ENCODE data around the gene PPP1R1C. TPM values are rescaled to one million over a fixed set of nuclear protein-coding genes. Genes with fewer than 3 reads are reported as not detected.

Gene PPP1R1C
- total and polyA plus RNA-seq, 2 experiments from 2014 or later, result 3.5 to 18.8 TPM

DNA sequence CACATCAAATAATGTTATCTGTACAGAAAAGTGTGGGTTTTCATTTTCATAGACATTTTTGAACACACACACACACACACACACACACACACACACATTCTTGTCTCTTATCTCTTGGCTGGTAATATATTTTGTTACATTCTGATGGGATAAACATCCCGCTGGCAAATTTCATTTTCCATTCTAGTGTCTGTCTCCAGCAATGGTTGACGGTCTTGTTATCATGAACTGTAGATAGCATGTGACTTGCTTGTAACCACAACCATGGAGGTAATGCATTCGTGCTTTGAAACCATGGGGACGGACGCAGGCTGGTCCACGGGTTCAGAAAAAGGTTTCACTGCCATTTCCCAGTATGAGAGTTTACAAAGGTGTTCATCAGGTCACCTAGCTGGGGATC lies 156.4 kb downstream of the PPP1R1C start:
- no peaks in the 10 kb centered on the region for H3K36me3 Mint-ChIP-seq (ENCODE audit: low read depth)
- no peak overlapping the region for H3K4me3 Mint-ChIP-seq
- no peaks in the 10 kb centered on the region for H3K9me3 Mint-ChIP-seq
- Histone ChIP-seq H3K36me3 (ENCODE audit: insufficient read depth) (no peaks in the 10 kb centered on the region), H3F3A (replicated peaks; ENCODE audit: low read depth) (no peaks in the 10 kb centered on the region), H3K27me3 (ENCODE audit: insufficient read depth) (no peaks in the 10 kb centered on the region), H2AFZ (peak overlapping the region; percentile 48; the same call in 1 of the 2 replicates), H3K27ac (ENCODE audit: low read depth) (no peak overlapping the region), H4K20me1 (replicated peaks; ENCODE audit: insufficient read depth) (no peaks in the 10 kb centered on the region), H3K4me1 (ENCODE audit: insufficient read depth) (peaks cover 3% of the 10 kb centered on the region; the same call in 1 of the 2 replicates), H3K9me2 (ENCODE audit: insufficient read depth) (no peaks in the 10 kb centered on the region), H3K4me2 (no peak overlapping the region), H3K4me3 (no peak overlapping the region), H3K79me2 (replicated peaks; ENCODE audit: insufficient read depth) (no peaks in the 10 kb centered on the region)
- no peak overlapping the region for H3K27ac Mint-ChIP-seq
- no peak for ATAC-seq
- DNase-seq (ENCODE audit: low spot score), result no peak
- no peaks in the 10 kb centered on the region for H3K27me3 Mint-ChIP-seq (ENCODE audit: insufficient read depth, low read depth, poor library complexity)
- peaks cover 15% of the 10 kb centered on the region for H3K4me1 Mint-ChIP-seq
- no peak for TF ChIP-seq ZNF331 (CRISPR knock-in tag; IDR thresholded peaks at IDR 0.05; ENCODE audit: low read depth)
- TF ChIP-seq, protein P1, sequence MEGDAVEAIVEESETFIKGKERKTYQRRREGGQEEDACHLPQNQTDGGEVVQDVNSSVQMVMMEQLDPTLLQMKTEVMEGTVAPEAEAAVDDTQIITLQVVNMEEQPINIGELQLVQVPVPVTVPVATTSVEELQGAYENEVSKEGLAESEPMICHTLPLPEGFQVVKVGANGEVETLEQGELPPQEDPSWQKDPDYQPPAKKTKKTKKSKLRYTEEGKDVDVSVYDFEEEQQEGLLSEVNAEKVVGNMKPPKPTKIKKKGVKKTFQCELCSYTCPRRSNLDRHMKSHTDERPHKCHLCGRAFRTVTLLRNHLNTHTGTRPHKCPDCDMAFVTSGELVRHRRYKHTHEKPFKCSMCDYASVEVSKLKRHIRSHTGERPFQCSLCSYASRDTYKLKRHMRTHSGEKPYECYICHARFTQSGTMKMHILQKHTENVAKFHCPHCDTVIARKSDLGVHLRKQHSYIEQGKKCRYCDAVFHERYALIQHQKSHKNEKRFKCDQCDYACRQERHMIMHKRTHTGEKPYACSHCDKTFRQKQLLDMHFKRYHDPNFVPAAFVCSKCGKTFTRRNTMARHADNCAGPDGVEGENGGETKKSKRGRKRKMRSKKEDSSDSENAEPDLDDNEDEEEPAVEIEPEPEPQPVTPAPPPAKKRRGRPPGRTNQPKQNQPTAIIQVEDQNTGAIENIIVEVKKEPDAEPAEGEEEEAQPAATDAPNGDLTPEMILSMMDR (conservative IDR thresholded peaks at IDR 0.05; ENCODE audit: low read depth in 2 of 2), result no peak
- no peak for TF ChIP-seq JUNB (IDR thresholded peaks at IDR 0.05; ENCODE audit: unreplicated experiment)
- TF ChIP-seq, protein P2, sequence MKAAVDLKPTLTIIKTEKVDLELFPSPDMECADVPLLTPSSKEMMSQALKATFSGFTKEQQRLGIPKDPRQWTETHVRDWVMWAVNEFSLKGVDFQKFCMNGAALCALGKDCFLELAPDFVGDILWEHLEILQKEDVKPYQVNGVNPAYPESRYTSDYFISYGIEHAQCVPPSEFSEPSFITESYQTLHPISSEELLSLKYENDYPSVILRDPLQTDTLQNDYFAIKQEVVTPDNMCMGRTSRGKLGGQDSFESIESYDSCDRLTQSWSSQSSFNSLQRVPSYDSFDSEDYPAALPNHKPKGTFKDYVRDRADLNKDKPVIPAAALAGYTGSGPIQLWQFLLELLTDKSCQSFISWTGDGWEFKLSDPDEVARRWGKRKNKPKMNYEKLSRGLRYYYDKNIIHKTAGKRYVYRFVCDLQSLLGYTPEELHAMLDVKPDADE (IDR thresholded peaks at IDR 0.05), result no peak
- TF ChIP-seq POLR2AphosphoS5 (IDR thresholded peaks at IDR 0.05; ENCODE audit: low read depth), result no peak
- no peak for TF ChIP-seq STAT1 (IDR thresholded peaks at IDR 0.05; ENCODE audit: unreplicated experiment)
- TF ChIP-seq NANOG (IDR thresholded peaks at IDR 0.05; ENCODE audit: borderline replicate concordance), result no peak

DNA sequence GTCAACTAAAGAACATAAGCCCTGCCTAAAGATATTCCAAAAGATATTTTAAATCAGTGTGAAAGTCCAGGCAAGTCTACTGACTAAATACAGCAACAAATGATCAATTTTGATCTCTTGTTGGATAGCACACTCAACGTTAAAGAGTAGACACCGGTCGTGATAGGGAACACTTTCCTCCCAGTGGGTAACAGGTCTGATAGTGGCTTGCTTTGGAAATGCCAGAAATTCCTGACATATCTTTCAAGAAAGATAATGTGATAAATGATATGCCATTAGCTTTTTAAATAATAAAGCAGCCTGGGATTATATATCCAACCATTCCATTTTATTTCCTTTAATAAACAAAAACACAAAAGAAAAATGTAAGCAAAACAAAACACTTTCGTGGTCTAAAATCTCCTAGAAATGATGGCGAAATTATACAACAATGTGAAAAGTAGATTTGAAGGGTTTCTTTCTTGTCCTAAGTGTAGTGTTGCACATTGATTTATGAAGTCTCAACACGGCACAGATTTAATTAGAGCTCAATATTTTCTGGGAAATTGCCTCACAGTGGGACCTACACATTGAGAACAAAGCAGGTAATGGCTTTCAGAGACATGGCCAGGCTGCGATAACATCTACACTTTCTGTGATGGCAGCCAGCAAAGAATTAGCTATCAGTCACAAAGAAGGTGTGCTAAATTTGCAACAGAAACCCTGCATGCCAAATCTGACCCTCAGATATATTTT lies 158.6 kb downstream of the PPP1R1C start:
- Histone ChIP-seq H3K79me2 (replicated peaks; ENCODE audit: insufficient read depth) (no peaks in the 10 kb centered on the region), H2AFZ (peak overlapping the region; percentile 15; the same call in 1 of the 2 replicates), H3K4me2 (no peak overlapping the region), H3K27ac (ENCODE audit: low read depth) (no peak overlapping the region), H3F3A (replicated peaks; ENCODE audit: low read depth) (no peaks in the 10 kb centered on the region), H3K36me3 (ENCODE audit: insufficient read depth) (no peaks in the 10 kb centered on the region), H3K9me2 (ENCODE audit: insufficient read depth) (no peaks in the 10 kb centered on the region), H3K4me3 (no peak overlapping the region), H3K4me1 (ENCODE audit: insufficient read depth) (peaks cover 3% of the 10 kb centered on the region; the same call in 1 of the 2 replicates), H3K27me3 (ENCODE audit: insufficient read depth) (no peaks in the 10 kb centered on the region), H4K20me1 (replicated peaks; ENCODE audit: insufficient read depth) (no peaks in the 10 kb centered on the region)
- Mint-ChIP-seq H3K36me3 (ENCODE audit: low read depth) (no peaks in the 10 kb centered on the region), H3K27me3 (ENCODE audit: insufficient read depth, low read depth, poor library complexity) (no peaks in the 10 kb centered on the region), H3K27ac (0 out of 2 replicates have a peak overlapping the region, but pooled peaks have one; percentile 31), H3K9me3 (no peaks in the 10 kb centered on the region), H3K4me3 (no peak overlapping the region), H3K4me1 (peaks cover 15% of the 10 kb centered on the region)
- TF ChIP-seq STAT1 (IDR thresholded peaks at IDR 0.05; ENCODE audit: unreplicated experiment), result no peak
- TF ChIP-seq, protein P2 (IDR thresholded peaks at IDR 0.05), result no peak
- no peak for TF ChIP-seq JUNB (IDR thresholded peaks at IDR 0.05; ENCODE audit: unreplicated experiment)
- DNase-seq (ENCODE audit: low spot score) (peak; percentile 35), ATAC-seq (peak; percentile 59; the same call in 2 of the 3 replicates)

Measured in GM23338 (cell line).